Activated CD8-positive, alpha-beta memory T cell treated with anti-CD3 and anti-CD28 coated beads for 1 hour (primary cell): ENCODE results near the gene GLIS1.

Experiments
- DNase-seq, 2 donors: peaks; one replicate each; pipeline ENCODE4 v3.0.0-alpha.2; 2020; ENCODE audit warnings: low read depth in 1 of 2; ENCODE audit errors: extremely low read depth in 1 of 2

Gene GLIS1

DNA sequence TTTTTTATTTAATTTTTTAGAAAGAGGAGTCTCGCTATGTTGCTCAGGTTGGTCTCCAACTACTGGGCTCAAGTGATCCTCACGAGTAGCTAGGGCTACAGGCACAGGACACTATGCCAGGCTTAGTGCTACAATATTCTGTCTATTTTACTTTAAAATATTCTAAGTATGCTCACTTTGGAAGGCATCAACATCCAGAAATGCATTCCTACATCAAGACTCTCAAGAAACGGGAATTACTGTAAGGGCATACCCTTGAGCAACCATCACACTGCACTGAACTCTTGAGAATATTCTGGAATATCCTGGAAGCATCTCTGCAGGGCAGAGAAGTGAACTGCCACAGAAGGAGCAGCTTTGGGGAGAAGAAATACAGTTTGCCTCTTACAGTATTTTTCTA is 280.3 kb downstream of the GLIS1 start:
- no peak for DNase-seq
